Activated T-cell treated with anti-CD3 and anti-CD28 coated beads, Interleukin-2, amount 50 U/mL, for 72 hours (primary cell): Measurements from ENCODE around the gene RASL10B. TPM values are rescaled to one million over a fixed set of nuclear protein-coding genes. Genes with fewer than 3 reads are reported as not detected.

Experiments
- ATAC-seq, 2 donors: fragments of 150-1000 bp; cut with Tn5 transposase; replicated peaks in 1 of 2; 2 replicates each; pipeline ENCODE4 v1.10.0; 2021; ENCODE audit warnings: moderate library complexity in 2 of 2, mild to moderate bottlenecking in 1 of 2
- DNase-seq, 2 donors: peaks; one replicate each; pipeline ENCODE4 v3.0.0; 2021 to 2022; ENCODE audit warnings: mixed read lengths in 1 of 2
- H3K27ac Mint-ChIP-seq: one replicate; pipeline ENCODE4 v1.8.0; 2022; ENCODE audit warnings: mild to moderate bottlenecking, moderate library complexity, mixed read lengths
- H3K27me3 Mint-ChIP-seq: one replicate; pipeline ENCODE4 v1.8.0; 2022; ENCODE audit warnings: low read depth, mixed read lengths
- H3K36me3 Mint-ChIP-seq, 2 donors: one replicate each; pipeline ENCODE4 v1.8.0; 2022; ENCODE audit warnings: mixed read lengths in 2 of 2, mild to moderate bottlenecking in 1 of 2; ENCODE audit not compliant: insufficient read depth in 2 of 2
- H3K4me1 Mint-ChIP-seq: one replicate; pipeline ENCODE4 v1.8.0; 2022; ENCODE audit warnings: low read depth, mixed read lengths
- H3K4me3 Mint-ChIP-seq, 2 donors: one replicate each; pipeline ENCODE4 v1.8.0; 2022; ENCODE audit warnings: mild to moderate bottlenecking in 2 of 2, mixed read lengths in 2 of 2, moderate library complexity in 2 of 2
- H3K9me3 Mint-ChIP-seq, 2 donors: one replicate each; pipeline ENCODE4 v1.8.0; 2022; ENCODE audit warnings: mixed read lengths in 2 of 2
- total RNA-seq, 2 donors: library from RNA; stranded (reverse); gene quantifications; one replicate each; pipeline ENCODE4 v1.2.3, GENCODE V29; 2022

RASL10B gene
- total RNA-seq, 2 donors from 2014 or later: 0.32 to 1.3 TPM

GRCh38 chr17:35765756-35766488 is 34.5 kb downstream of the RASL10B start:
- no peak for DNase-seq
- Mint-ChIP-seq H3K27ac (no peak overlapping the region), H3K27me3 (no peaks in the 10 kb centered on the region), H3K9me3 (no peaks in the 10 kb centered on the region), H3K36me3 (peaks cover 0 to 1% of the 10 kb centered on the region in 2 donors), H3K4me3 (no peak overlapping the region), H3K4me1 (peaks cover 8% of the 10 kb centered on the region)
- ATAC-seq: no peak

- Mint-ChIP-seq H3K36me3 (peaks cover 0 to 1% of the 10 kb centered on the region in 2 donors), H3K27ac (no peak overlapping the region), H3K27me3 (no peaks in the 10 kb centered on the region), H3K4me3 (no peak overlapping the region), H3K4me1 (peaks cover 8% of the 10 kb centered on the region), H3K9me3 (no peaks in the 10 kb centered on the region)
- ATAC-seq (no peak), DNase-seq (no peak)
Measured at GRCh38 chr17:35766489-35766877, 35.0 kb downstream of the RASL10B start.

DNA sequence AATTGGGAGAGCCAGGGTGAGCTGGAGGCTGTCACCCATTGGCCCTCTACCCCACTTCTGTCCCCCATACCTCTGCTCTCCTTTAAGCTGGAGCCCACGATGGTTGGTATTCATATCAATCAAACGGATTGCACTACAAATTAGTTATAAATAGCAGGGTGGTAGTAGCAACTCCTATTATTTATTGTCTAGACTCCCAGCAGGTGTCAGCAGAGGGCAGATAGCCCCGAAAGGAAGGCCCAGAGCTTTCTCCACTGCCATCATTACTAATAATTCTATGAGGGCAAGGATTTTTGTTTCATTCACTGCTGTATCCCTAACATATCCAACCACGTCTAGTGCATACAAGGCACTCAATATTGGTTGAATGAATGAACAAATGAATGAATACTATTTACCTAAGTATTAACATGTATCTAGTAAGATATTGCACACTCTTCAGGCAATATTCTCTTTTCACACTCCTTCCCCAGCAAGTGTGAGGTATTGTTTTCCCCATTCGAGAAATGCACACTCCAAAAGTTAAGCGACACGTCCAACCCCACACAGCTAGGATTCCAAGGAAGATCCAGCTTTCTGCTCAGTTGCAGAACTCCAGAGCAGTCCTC is 35.6 kb downstream of the RASL10B start:
- H3K27me3 Mint-ChIP-seq: peaks cover 3% of the 10 kb centered on the region
- H3K4me3 Mint-ChIP-seq: no peak overlapping the region
- H3K4me1 Mint-ChIP-seq: peaks cover 8% of the 10 kb centered on the region
- H3K36me3 Mint-ChIP-seq: peaks cover 0 to 1% of the 10 kb centered on the region in 2 donors
- no peaks in the 10 kb centered on the region for H3K9me3 Mint-ChIP-seq
- DNase-seq: no peak
- ATAC-seq: no peak
- no peak overlapping the region for H3K27ac Mint-ChIP-seq

DNA sequence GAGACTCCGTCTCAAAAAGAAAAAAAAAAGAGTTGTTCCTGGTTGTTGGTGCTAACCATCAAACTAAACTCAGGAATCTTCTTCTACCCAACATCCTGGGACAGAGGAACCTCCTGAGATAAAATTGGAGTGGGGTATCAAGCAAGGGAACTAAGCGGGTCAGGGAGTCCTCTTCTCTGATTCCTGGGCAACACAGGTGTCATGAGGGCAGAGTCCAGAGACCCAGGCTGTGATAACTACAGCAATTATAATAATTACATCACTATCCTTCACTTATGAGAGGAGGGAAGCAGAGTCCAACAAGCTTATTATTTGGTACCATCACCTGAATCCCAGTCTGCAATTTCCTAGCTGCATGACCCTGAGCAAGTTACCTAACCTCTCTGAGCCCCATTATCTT is 37.4 kb downstream of the RASL10B start:
- ATAC-seq: no peak
- Mint-ChIP-seq H3K9me3 (no peaks in the 10 kb centered on the region), H3K4me3 (no peak overlapping the region)

GRCh38 chr17:35769895-35770486 is 38.6 kb downstream of the RASL10B start:
- no peak overlapping the region for H3K4me3 Mint-ChIP-seq
- no peaks in the 10 kb centered on the region for H3K36me3 Mint-ChIP-seq
- no peak for DNase-seq
- no peaks in the 10 kb centered on the region for H3K9me3 Mint-ChIP-seq
- no peak overlapping the region for H3K27ac Mint-ChIP-seq
- ATAC-seq: no peak
- H3K27me3 Mint-ChIP-seq: peaks cover 7% of the 10 kb centered on the region
- peaks cover 3% of the 10 kb centered on the region for H3K4me1 Mint-ChIP-seq

More for the DNA sequence above, 37.4 kb downstream of the RASL10B start:
- peaks cover 7% of the 10 kb centered on the region for H3K27me3 Mint-ChIP-seq
- H3K36me3 Mint-ChIP-seq: peaks cover 0 to 1% of the 10 kb centered on the region in 2 donors
- no peak for DNase-seq
- peaks cover 8% of the 10 kb centered on the region for H3K4me1 Mint-ChIP-seq
- no peak overlapping the region for H3K27ac Mint-ChIP-seq

DNA sequence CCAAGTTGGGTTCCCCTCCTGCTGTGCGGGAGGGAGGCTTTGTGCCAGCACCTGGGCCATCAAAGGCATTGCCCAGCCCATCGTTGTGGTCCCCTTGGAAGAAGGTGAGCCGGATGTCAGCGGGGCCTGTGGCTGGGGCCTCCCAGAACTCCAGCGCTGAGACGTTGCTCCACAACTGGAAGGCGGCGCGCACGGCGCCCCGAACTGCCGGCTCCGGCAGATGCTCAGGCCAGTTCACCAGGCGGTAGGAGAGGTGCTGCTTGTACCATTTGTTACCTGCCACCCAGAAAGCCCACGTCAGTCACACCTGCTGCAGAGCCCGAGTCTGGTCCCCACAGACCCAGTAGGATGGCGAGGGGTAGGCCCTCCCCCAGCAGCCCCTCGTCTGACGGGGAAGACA is 41.7 kb downstream of the RASL10B start:
- H3K4me3 Mint-ChIP-seq: no peak overlapping the region
- H3K27me3 Mint-ChIP-seq: peaks cover 13% of the 10 kb centered on the region
- no peaks in the 10 kb centered on the region for H3K36me3 Mint-ChIP-seq
- no peak overlapping the region for H3K27ac Mint-ChIP-seq
- H3K4me1 Mint-ChIP-seq: no peaks in the 10 kb centered on the region
- DNase-seq: no peak
- no peaks in the 10 kb centered on the region for H3K9me3 Mint-ChIP-seq
- no peak for ATAC-seq

DNA sequence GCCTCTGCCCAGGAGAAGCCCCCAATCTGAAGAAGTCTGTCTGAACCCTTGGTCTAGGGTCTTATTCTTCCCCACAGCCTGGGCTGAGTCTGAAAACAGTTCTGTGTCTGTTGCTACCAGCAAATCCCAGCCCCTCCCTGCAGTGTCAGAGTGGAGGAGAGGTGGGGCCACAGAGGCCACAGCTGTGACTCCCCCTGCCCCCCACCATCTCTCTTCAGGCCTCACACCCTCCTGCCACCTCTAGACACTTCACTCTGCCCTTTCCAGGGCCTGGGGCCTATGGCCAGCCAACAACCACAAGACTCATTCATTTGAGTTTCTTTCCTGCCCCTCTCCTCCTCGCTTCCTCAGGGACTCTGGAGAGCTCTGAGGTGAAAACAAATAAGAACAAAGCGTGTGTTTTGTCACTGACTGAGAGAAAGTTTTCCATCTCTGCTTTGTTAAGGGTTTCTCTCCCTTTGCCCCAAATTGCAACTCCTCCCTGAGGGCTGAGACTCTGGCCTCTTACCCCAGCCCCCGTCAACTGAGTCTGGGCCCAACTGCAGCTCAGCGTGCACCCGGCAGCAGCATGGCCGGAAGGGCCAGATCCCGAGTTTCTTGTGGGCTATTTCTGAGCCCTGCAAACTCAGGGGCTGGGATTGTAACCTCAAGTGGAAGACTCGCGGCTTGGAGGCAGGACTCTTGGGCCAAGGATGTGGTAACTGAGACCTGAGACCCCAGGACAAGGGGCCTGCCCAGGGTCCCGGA is 42.4 kb downstream of the RASL10B start:
- no peak overlapping the region for H3K27ac Mint-ChIP-seq
- H3K4me1 Mint-ChIP-seq: no peaks in the 10 kb centered on the region
- no peaks in the 10 kb centered on the region for H3K36me3 Mint-ChIP-seq
- no peaks in the 10 kb centered on the region for H3K9me3 Mint-ChIP-seq
- H3K4me3 Mint-ChIP-seq: no peak overlapping the region
- H3K27me3 Mint-ChIP-seq: peaks cover 15% of the 10 kb centered on the region
- ATAC-seq: no peak
- DNase-seq: no peak

DNA sequence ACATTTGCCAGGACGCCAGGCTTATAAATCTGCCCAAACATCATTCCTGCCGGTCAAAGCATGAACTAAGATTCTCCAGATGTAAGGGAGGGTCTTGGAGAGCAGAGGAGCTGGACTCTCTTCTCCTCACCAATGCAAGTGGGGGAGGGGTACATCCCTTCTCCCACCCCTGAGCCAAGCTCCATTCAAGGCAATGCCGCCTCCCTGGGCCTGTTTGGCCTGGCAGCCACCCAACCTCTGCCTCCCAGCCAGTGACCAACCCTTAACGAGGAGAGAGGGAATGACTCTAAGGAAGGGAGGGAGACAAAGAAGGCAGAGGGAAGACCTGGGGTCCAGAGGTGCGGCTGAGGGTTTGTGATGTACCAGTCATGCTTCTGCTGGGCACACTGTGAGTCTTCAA is 43.1 kb downstream of the RASL10B start:
- ATAC-seq (no peak), DNase-seq (no peak)
- Mint-ChIP-seq H3K27me3 (peaks cover 15% of the 10 kb centered on the region), H3K36me3 (no peaks in the 10 kb centered on the region), H3K4me1 (no peaks in the 10 kb centered on the region), H3K4me3 (no peak overlapping the region), H3K27ac (no peak overlapping the region), H3K9me3 (no peaks in the 10 kb centered on the region)

DNA sequence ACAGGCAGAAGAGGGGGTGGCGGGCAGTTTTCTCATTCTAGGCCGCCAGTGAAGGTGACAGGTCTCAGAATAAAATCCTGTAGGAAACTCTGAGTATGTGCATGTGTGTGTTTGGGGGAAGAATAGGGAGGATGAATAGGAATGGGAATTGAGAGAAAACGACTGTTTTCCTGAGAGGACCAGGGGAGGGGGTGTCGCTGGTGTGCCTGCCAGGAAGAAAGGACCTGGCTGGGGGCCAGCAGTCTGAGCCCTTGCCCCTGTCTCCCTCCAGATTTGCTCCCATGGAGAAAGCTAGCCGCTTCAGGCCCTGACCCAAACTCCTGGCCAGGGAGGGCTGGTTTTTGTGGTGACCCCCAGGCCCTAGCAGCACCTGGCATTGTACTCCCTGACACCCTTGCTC is 43.6 kb downstream of the RASL10B start:
- Mint-ChIP-seq H3K27ac (no peak overlapping the region), H3K4me3 (no peak overlapping the region), H3K27me3 (peaks cover 15% of the 10 kb centered on the region), H3K4me1 (no peaks in the 10 kb centered on the region), H3K9me3 (no peaks in the 10 kb centered on the region), H3K36me3 (no peaks in the 10 kb centered on the region)
- ATAC-seq: no peak
- DNase-seq: no peak

DNA sequence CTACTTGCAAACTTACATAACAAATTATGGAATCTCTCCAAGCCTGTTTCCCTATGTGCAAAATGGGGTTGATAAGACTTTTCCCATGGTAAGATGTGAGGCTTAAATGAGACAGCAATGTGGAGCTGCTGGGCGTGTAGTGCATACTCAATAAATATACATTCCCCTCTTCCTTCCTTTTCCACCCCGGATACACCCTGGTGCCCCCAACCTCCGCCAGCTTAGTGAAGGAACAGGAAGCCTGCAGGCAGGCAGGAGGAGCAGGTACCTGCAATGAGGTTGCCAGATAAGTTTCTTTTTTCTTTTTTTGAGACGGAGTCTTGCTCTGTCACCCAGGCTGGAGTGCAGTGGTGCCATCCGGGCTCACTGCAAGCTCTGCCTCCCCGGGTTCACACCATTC is 44.1 kb downstream of the RASL10B start:
- Mint-ChIP-seq H3K4me3 (no peak overlapping the region), H3K36me3 (no peaks in the 10 kb centered on the region), H3K27me3 (peaks cover 15% of the 10 kb centered on the region), H3K27ac (no peak overlapping the region), H3K4me1 (no peaks in the 10 kb centered on the region), H3K9me3 (no peaks in the 10 kb centered on the region)
- DNase-seq (no peak), ATAC-seq (no peak)

DNA sequence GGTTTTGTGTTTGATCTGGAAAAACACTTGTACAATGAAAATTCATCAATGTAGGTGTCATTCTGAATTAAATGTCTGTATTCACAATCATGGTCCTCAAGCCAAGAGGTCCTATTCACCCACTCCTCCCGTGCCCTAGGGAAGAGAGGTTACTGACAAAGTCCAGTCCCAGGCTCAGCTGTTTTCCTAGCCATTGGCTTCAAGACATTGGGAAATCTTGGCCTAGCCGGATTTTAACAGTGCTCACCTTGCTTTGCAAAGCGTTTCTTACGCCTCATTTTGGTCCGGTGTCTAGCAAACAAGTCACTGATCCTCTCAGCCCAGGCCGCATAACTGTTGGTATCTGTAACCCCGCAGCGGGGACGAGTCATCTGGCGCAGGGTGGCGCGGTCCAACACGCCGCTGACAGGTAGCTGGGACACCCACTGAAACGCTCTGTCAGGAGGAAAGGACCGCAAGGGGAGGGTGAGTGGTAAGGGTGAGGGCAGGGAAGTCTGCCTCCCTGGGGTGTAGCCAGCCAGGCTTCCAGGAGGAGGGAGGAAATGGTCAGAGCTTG is 47.3 kb downstream of the RASL10B start:
- no peak for ATAC-seq
- H3K27ac Mint-ChIP-seq: no peak overlapping the region
- DNase-seq: no peak
- H3K9me3 Mint-ChIP-seq: no peaks in the 10 kb centered on the region
- H3K4me1 Mint-ChIP-seq: no peaks in the 10 kb centered on the region
- H3K36me3 Mint-ChIP-seq: no peaks in the 10 kb centered on the region
- no peak overlapping the region for H3K4me3 Mint-ChIP-seq
- H3K27me3 Mint-ChIP-seq: peaks cover 7% of the 10 kb centered on the region

DNA sequence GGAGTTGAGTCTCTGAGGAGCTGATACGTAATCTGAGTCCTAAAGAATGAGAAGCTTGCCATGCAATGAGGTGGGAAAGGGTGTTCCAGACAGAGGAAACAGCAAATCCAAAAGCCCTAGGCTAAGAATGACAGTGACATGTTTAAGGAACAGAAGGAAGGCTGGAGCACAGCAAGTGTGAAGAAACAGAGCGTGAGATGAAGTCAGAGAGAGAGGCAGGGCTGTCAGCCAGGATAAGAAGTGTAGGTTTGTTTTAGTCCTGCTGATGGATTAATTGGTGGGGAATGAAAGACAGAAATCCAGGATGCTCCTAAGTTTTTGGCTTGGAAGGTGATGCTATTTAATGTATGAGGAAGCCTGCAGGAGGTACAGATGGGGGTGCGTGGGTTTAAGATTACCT is 49.5 kb downstream of the RASL10B start:
- Mint-ChIP-seq H3K9me3 (no peaks in the 10 kb centered on the region), H3K36me3 (no peaks in the 10 kb centered on the region), H3K4me3 (no peak overlapping the region), H3K27me3 (peaks cover 7% of the 10 kb centered on the region), H3K4me1 (no peaks in the 10 kb centered on the region), H3K27ac (no peak overlapping the region)
- DNase-seq (no peak), ATAC-seq (no peak)

DNA sequence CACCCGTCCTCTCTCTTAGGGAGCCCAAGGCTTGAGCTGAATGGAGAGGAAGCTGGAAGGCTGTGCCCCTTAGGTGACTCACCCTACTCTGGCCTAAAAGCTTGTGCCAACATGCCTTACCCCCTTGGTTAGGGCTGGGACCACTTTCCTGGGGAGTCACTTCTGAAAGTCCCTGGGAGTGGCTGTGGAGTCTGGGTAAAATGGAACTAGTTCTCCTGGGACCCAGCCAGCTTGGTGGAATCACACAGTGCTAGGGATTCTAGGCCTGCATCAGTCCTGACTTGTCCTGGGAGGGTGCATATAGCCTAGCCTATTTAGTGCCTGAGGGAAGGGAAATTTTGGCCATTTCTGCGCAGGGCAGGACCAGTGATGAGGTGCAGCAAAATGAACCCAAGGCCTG is 53.5 kb downstream of the RASL10B start:
- H3K36me3 Mint-ChIP-seq: no peaks in the 10 kb centered on the region
- no peaks in the 10 kb centered on the region for H3K9me3 Mint-ChIP-seq
- H3K27me3 Mint-ChIP-seq: peaks cover 8% of the 10 kb centered on the region
- ATAC-seq (no peak), DNase-seq (no peak)
- H3K4me1 Mint-ChIP-seq: peaks cover 8% of the 10 kb centered on the region
- no peak overlapping the region for H3K4me3 Mint-ChIP-seq
- H3K27ac Mint-ChIP-seq: no peak overlapping the region
